HG03060 (cell line): ENCODE results near the gene PBRM1.

Experiments
- ATAC-seq: cut with Tn5 transposase; IDR thresholded peaks from one replicate; pipeline ENCODE4 v1.9.1; 2021; ENCODE audit warnings: low read depth, moderate number of reproducible peaks; ENCODE audit not compliant: unreplicated experiment

The PBRM1 gene

GRCh38 chr3:52517796-52518722, 167.7 kb downstream of the PBRM1 start:
- no peak for ATAC-seq

GRCh38 chr3:52516509-52517195, 169.1 kb downstream of the PBRM1 start:
- no peak for ATAC-seq

- ATAC-seq: no peak
These were observed 170.5 kb downstream of the PBRM1 start for GRCh38 chr3:52515192-52515591.

- ATAC-seq: no peak
These were observed 171.1 kb downstream of the PBRM1 start for GRCh38 chr3:52514576-52514975.

- ATAC-seq: no peak
These were observed 172.4 kb downstream of the PBRM1 start for GRCh38 chr3:52513281-52513680.

GRCh38 chr3:52512727-52513126, 173.0 kb downstream of the PBRM1 start:
- ATAC-seq: no peak

GRCh38 chr3:52512105-52512504, 173.6 kb downstream of the PBRM1 start:
- ATAC-seq: no peak

- no peak for ATAC-seq
These were observed 174.2 kb downstream of the PBRM1 start for GRCh38 chr3:52511509-52511908.

GRCh38 chr3:52509753-52510328, 175.9 kb downstream of the PBRM1 start:
- no peak for ATAC-seq

- no peak for ATAC-seq
These were observed 178.4 kb downstream of the PBRM1 start for GRCh38 chr3:52507359-52507758.

- no peak for ATAC-seq
These were observed 179.3 kb downstream of the PBRM1 start for GRCh38 chr3:52506266-52506966.

- no peak for ATAC-seq
These were observed 180.7 kb downstream of the PBRM1 start for GRCh38 chr3:52504977-52505376.

GRCh38 chr3:52503788-52504424, 181.8 kb downstream of the PBRM1 start:
- ATAC-seq: no peak

- ATAC-seq: no peak
These were observed 182.8 kb downstream of the PBRM1 start for GRCh38 chr3:52502808-52503350.

- ATAC-seq: no peak
These were observed 183.7 kb downstream of the PBRM1 start for GRCh38 chr3:52502001-52502400.

- no peak for ATAC-seq
These were observed 184.7 kb downstream of the PBRM1 start for GRCh38 chr3:52501046-52501445.

- ATAC-seq: no peak
These were observed 187.3 kb downstream of the PBRM1 start for GRCh38 chr3:52498137-52499054.

- ATAC-seq: no peak
These were observed 189.7 kb downstream of the PBRM1 start for GRCh38 chr3:52495777-52496602.
